CD14-positive monocyte (primary cell): ENCODE results near the gene SEC24C. TPM values are rescaled to one million over a fixed set of nuclear protein-coding genes. Genes with fewer than 3 reads are reported as not detected.

ENCODE experiments used
- DNase-seq, 3 donors: peaks; one replicate each; pipeline ENCODE4 v3.0.0-alpha.2; 2011 to 2022
- H2AFZ ChIP-seq: 2 replicates; pipeline ENCODE4 v1.6.0; 2012; ENCODE audit warnings: mild to moderate bottlenecking, low read depth, low read length, inconsistent platforms; ENCODE audit not compliant: insufficient read depth, poor library complexity, severe bottlenecking
- H3K27ac ChIP-seq, 2 donors: 1 replicate in 1 of 2; 2 replicates in 1 of 2; pipeline ENCODE4 v1.5.1; 2012 to 2013; ENCODE audit warnings: low read length in 2 of 2, control low read depth in 1 of 2, inconsistent platforms in 1 of 2, low read depth in 1 of 2, mild to moderate bottlenecking in 1 of 2
- H3K27me3 ChIP-seq, 2 donors: one replicate each; pipeline versions ENCODE4 v1.6.0 to v1.6.1; 2011 to 2013; ENCODE audit warnings: low read length in 2 of 2; ENCODE audit not compliant: control insufficient read depth in 2 of 2, insufficient read depth in 2 of 2
- H3K36me3 ChIP-seq, 2 donors: replicated peaks in 1 of 2; 1 replicate in 1 of 2; 2 replicates in 1 of 2; pipeline versions ENCODE4 v1.5.1 to v1.6.1; 2012 to 2013; ENCODE audit warnings: low read length in 2 of 2, control low read depth in 1 of 2, inconsistent platforms in 1 of 2, mild to moderate bottlenecking in 1 of 2; ENCODE audit not compliant: insufficient read depth in 2 of 2, control insufficient read depth in 1 of 2
- H3K4me1 ChIP-seq, 2 donors: 1 replicate in 1 of 2; 2 replicates in 1 of 2; pipeline versions ENCODE4 v1.5.1 to v1.6.1; 2012 to 2013; ENCODE audit warnings: low read length in 2 of 2, control low read depth in 1 of 2, inconsistent platforms in 1 of 2, mild to moderate bottlenecking in 1 of 2, moderate library complexity in 1 of 2; ENCODE audit not compliant: insufficient read depth in 2 of 2, control insufficient read depth in 1 of 2
- H3K4me2 ChIP-seq: replicated peaks from 2 replicates; pipeline ENCODE3; 2012; ENCODE audit warnings: low read length, moderate library complexity, mild to moderate bottlenecking; ENCODE audit not compliant: poor library complexity, severe bottlenecking; ENCODE audit errors: extremely low read depth
- H3K4me3 ChIP-seq, 3 experiments: fragments of 200-600 bp in 1 of 3; sonication (generic) in 1 of 3; replicated peaks in 1 of 3; 1 replicate in 2 of 3; 2 replicates in 1 of 3; pipeline ENCODE4 v1.5.1; 2011 to 2013; ENCODE audit warnings: low read length in 3 of 3, mild to moderate bottlenecking in 3 of 3, control low read depth in 2 of 3, low read depth in 2 of 3, inconsistent platforms in 1 of 3, moderate library complexity in 1 of 3
- H3K79me2 ChIP-seq: 2 replicates; pipeline ENCODE4 v1.6.0; 2012; ENCODE audit warnings: mild to moderate bottlenecking, control low read depth, inconsistent platforms, low read length, moderate library complexity; ENCODE audit not compliant: insufficient read depth
- H3K9ac ChIP-seq: 2 replicates; pipeline ENCODE4 v1.6.0; 2017; ENCODE audit warnings: low read length, mild to moderate bottlenecking; ENCODE audit not compliant: insufficient read depth, poor library complexity, severe bottlenecking
- H3K9me3 ChIP-seq, 2 donors: replicated peaks in 1 of 2; 1 replicate in 1 of 2; 2 replicates in 1 of 2; pipeline versions ENCODE4 v1.5.1 to v1.6.1; 2012 to 2013; ENCODE audit warnings: low read length in 2 of 2, control low read depth in 1 of 2; ENCODE audit not compliant: control insufficient read depth in 1 of 2, insufficient read depth in 1 of 2
- H4K20me1 ChIP-seq: 2 replicates; pipeline ENCODE4 v1.6.0; 2012; ENCODE audit warnings: mild to moderate bottlenecking, low read length, control low read depth, moderate library complexity; ENCODE audit not compliant: insufficient read depth
- H3K27ac Mint-ChIP-seq, 7 donors: one replicate each; pipeline ENCODE4 v1.8.0; 2020; ENCODE audit warnings: mild to moderate bottlenecking in 7 of 7, mixed read lengths in 7 of 7, moderate library complexity in 6 of 7, inconsistent platforms in 2 of 7
- H3K27me3 Mint-ChIP-seq, 3 donors: one replicate each; pipeline ENCODE4 v1.8.0; 2021 to 2022; ENCODE audit warnings: low read depth in 3 of 3, mild to moderate bottlenecking in 3 of 3, mixed read lengths in 3 of 3, moderate library complexity in 3 of 3, inconsistent platforms in 1 of 3
- H3K36me3 Mint-ChIP-seq, 2 donors: one replicate each; pipeline ENCODE4 v1.8.0; 2020; ENCODE audit warnings: mixed read lengths in 2 of 2, inconsistent platforms in 1 of 2, mild to moderate bottlenecking in 1 of 2
- H3K4me1 Mint-ChIP-seq: one replicate; pipeline ENCODE4 v1.8.0; 2020; ENCODE audit warnings: mild to moderate bottlenecking, mixed read lengths
- H3K4me3 Mint-ChIP-seq, 2 donors: one replicate each; pipeline ENCODE4 v1.8.0; 2020; ENCODE audit warnings: mild to moderate bottlenecking in 2 of 2, mixed read lengths in 2 of 2, moderate library complexity in 1 of 2
- H3K9me3 Mint-ChIP-seq, 7 donors: one replicate each; pipeline ENCODE4 v1.8.0; 2020 to 2022; ENCODE audit warnings: mixed read lengths in 7 of 7, mild to moderate bottlenecking in 6 of 7, moderate library complexity in 6 of 7, inconsistent platforms in 2 of 7
- WGBS: methylation state at CpG from one replicate; pipeline ENCODE4 v1.1.5; 2013; ENCODE audit warnings: missing lambda C conversion rate; ENCODE audit not compliant: insufficient coverage; 5-methylcytosine and 5-hydroxymethylcytosine counted together
- intact Hi-C, 2 donors: fragments of 100-400 bp; cut with micrococcal nuclease; formaldehyde crosslinking; loops; one replicate each; pipeline versions ENCODE4 v1.15.0 to v1.15.1; 2023
- polyA plus RNA-seq, 3 donors: library from polyadenylated mRNA; depleted of rRNA in 1 of 3; unstranded in 2 of 3; stranded (reverse) in 1 of 3; fragments of 300-500 nt in 2 of 3; fragments of >200 nt in 1 of 3; fragmentation: Illumina TruSeq in 2 of 3; gene quantifications; 1 replicate in 2 of 3; 2 replicates in 1 of 3; pipeline ENCODE4 v1.2.3, GENCODE V29; 2012 to 2021
- TF ChIP-seq, protein P1 (sequence below): fragments of 200-600 bp; IDR thresholded peaks from one replicate; pipeline ENCODE4 v1.8.0; 2022; ENCODE audit warnings: antibody characterized with exemption, mild to moderate bottlenecking

Gene SEC24C
- polyA plus RNA-seq, 3 donors: 25.7 to 65.8 (median 44.8) TPM

DNA sequence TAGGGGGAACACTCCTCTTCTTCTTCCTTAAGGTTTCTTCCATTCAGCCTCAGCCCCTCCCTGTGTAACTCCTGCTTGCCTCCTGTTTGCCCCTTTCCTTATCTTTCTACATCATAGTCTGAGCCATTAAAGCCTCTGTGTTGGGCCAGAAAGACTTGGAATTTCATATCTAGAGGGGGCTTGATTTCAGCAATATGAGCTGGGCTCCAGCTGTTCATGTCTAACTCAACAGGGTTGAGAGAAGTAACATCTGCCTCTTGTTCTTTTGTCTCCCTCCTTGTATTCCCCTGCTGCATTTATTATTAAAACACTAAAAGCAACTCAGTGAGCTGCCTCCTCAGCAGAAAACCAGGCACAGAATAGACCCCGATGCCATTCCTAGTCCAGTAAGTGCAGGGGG, 17.6 kb downstream of the SEC24C start:
- Mint-ChIP-seq H3K4me3 (no peak overlapping the region), H3K9me3 (no peaks in the 10 kb centered on the region), H3K27ac (no peak overlapping the region), H3K36me3 (peaks cover 87 to 97% of the 10 kb centered on the region in 2 donors), H3K4me1 (peaks cover under 1% of the 10 kb centered on the region), H3K27me3 (no peaks in the 10 kb centered on the region)
- H3K27ac ChIP-seq: no peak overlapping the region
- no peak overlapping the region for H3K9ac ChIP-seq
- peaks cover 55% of the 10 kb centered on the region for H4K20me1 ChIP-seq
- no peaks in the 10 kb centered on the region for H3K4me1 ChIP-seq
- no peak overlapping the region for H3K4me2 ChIP-seq
- no peak overlapping the region for H2AFZ ChIP-seq
- intact Hi-C loops: no loop called here
- no peak overlapping the region for H3K4me3 ChIP-seq
- TF ChIP-seq, protein P1, sequence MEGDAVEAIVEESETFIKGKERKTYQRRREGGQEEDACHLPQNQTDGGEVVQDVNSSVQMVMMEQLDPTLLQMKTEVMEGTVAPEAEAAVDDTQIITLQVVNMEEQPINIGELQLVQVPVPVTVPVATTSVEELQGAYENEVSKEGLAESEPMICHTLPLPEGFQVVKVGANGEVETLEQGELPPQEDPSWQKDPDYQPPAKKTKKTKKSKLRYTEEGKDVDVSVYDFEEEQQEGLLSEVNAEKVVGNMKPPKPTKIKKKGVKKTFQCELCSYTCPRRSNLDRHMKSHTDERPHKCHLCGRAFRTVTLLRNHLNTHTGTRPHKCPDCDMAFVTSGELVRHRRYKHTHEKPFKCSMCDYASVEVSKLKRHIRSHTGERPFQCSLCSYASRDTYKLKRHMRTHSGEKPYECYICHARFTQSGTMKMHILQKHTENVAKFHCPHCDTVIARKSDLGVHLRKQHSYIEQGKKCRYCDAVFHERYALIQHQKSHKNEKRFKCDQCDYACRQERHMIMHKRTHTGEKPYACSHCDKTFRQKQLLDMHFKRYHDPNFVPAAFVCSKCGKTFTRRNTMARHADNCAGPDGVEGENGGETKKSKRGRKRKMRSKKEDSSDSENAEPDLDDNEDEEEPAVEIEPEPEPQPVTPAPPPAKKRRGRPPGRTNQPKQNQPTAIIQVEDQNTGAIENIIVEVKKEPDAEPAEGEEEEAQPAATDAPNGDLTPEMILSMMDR: no peak
- no peaks in the 10 kb centered on the region for H3K27me3 ChIP-seq
- peaks cover 81 to 98% of the 10 kb centered on the region in 2 donors for H3K36me3 ChIP-seq
- no peaks in the 10 kb centered on the region for H3K9me3 ChIP-seq
- no CpG with 5 or more reads among the region's 1 CpG for WGBS
- H3K79me2 ChIP-seq: peaks cover 34% of the 10 kb centered on the region
- no peak for DNase-seq

DNA sequence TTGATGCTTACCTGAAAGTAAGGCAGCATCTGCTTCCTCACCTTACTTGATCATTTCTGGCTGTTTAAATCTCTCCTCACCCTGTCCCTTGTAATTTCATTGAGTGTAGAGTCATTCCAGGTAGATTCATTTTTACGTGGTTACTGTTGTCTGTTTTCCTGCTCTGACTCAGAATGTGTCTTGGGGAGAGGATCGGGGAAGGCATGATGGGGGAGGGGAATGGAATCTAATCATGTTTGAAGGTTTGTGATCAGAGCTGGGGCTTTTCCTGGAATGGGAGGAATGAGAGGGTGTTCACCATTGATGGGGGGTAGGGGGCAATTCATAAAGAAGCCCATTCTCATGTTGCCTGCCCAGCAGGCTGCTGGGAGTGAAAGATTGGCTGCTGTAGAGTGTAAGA, 18.7 kb downstream of the SEC24C start:
- H3K36me3 Mint-ChIP-seq: peaks cover 87 to 98% of the 10 kb centered on the region in 2 donors
- Histone ChIP-seq H3K27me3 (no peaks in the 10 kb centered on the region), H4K20me1 (peaks cover 49% of the 10 kb centered on the region), H3K36me3 (peaks cover 90 to 98% of the 10 kb centered on the region in 2 donors), H3K27ac (no peak overlapping the region), H2AFZ (no peak overlapping the region), H3K4me1 (peaks cover 3 to 4% of the 10 kb centered on the region in 2 donors), H3K4me2 (no peak overlapping the region), H3K9ac (no peak overlapping the region), H3K9me3 (no peaks in the 10 kb centered on the region), H3K79me2 (peaks cover 26% of the 10 kb centered on the region), H3K4me3 (no peak overlapping the region)
- no peak for DNase-seq
- intact Hi-C loops: no loop called here
- TF ChIP-seq, protein P1: no peak
- peaks cover 5% of the 10 kb centered on the region for H3K4me1 Mint-ChIP-seq
- 75% methylated on average over 2 of the region's 2 CpGs for WGBS
- no peaks in the 10 kb centered on the region for H3K9me3 Mint-ChIP-seq
- no peak overlapping the region for H3K4me3 Mint-ChIP-seq
- peak overlapping the region in 2 of 7 donors; percentile 1 to 15 for H3K27ac Mint-ChIP-seq
- H3K27me3 Mint-ChIP-seq: no peaks in the 10 kb centered on the region
